ENCODE data around the gene CAPSL. TPM values are rescaled to one million over a fixed set of nuclear protein-coding genes. Genes with fewer than 3 reads are reported as not detected.

Gene CAPSL
- total and polyA plus RNA-seq, 4 donors: not detected

- Histone ChIP-seq H3K36me3 (ENCODE audit: control insufficient read depth in 1 of 2, insufficient read depth in 2 of 2, low read length in 1 of 2) (no peaks in the 10 kb centered on the region), H3K4me1 (ENCODE audit: control insufficient read depth in 1 of 2, insufficient read depth in 2 of 2, low read length in 2 of 2) (no peaks in the 10 kb centered on the region), H3K27me3 (ENCODE audit: control insufficient read depth in 1 of 2, insufficient read depth in 2 of 2, low read length in 1 of 2) (no peaks in the 10 kb centered on the region), H3K27ac (ENCODE audit: low read depth in 1 of 2, low read length in 2 of 2) (no peak overlapping the region), H3K4me3 (ENCODE audit: low read length in 2 of 2) (no peak overlapping the region), H3K9me3 (ENCODE audit: control insufficient read depth, low read length) (peaks cover 5% of the 10 kb centered on the region)
- ATAC-seq (ENCODE audit: low FRiP score) (no peak), DNase-seq (no peak)
- 61 to 68% methylated on average over 5 of the region's 5 CpGs for WGBS, 2 donors
- intact Hi-C loops (cut with DNase I): no loop called here
Observed at GRCh38 chr5:35921930-35922329, 16.5 kb downstream of the CAPSL start.

GRCh38 chr5:35920890-35921289 is 17.5 kb downstream of the CAPSL start:
- Histone ChIP-seq H3K36me3 (ENCODE audit: control insufficient read depth in 1 of 2, insufficient read depth in 2 of 2, low read length in 1 of 2) (no peaks in the 10 kb centered on the region), H3K27ac (ENCODE audit: low read depth in 1 of 2, low read length in 2 of 2) (no peak overlapping the region), H3K4me1 (ENCODE audit: control insufficient read depth in 1 of 2, insufficient read depth in 2 of 2, low read length in 2 of 2) (no peaks in the 10 kb centered on the region), H3K27me3 (ENCODE audit: control insufficient read depth in 1 of 2, insufficient read depth in 2 of 2, low read length in 1 of 2) (no peaks in the 10 kb centered on the region), H3K4me3 (ENCODE audit: low read length in 2 of 2) (no peak overlapping the region), H3K9me3 (ENCODE audit: control insufficient read depth, low read length) (peaks cover 5% of the 10 kb centered on the region)
- ATAC-seq (ENCODE audit: low FRiP score) (no peak), DNase-seq (no peak)
- intact Hi-C loops (cut with DNase I): no loop called here
- WGBS, 2 donors: 58 to 62% methylated on average over 11 of the region's 11 CpGs

- ATAC-seq (ENCODE audit: low FRiP score) (no peak), DNase-seq (no peak)
- 44 to 50% methylated on average over 4 of the region's 4 CpGs for WGBS, 2 donors
- no peak overlapping the region for H3K27ac ChIP-seq (ENCODE audit: low read depth in 1 of 2, low read length in 2 of 2)
- intact Hi-C loops (cut with DNase I): no loop called here
- no peaks in the 10 kb centered on the region for H3K36me3 ChIP-seq (ENCODE audit: control insufficient read depth in 1 of 2, insufficient read depth in 2 of 2, low read length in 1 of 2)
- H3K9me3 ChIP-seq (ENCODE audit: control insufficient read depth, low read length): peaks cover 5% of the 10 kb centered on the region
- H3K4me3 ChIP-seq (ENCODE audit: low read length in 2 of 2): no peak overlapping the region
- H3K27me3 ChIP-seq (ENCODE audit: control insufficient read depth in 1 of 2, insufficient read depth in 2 of 2, low read length in 1 of 2): no peaks in the 10 kb centered on the region
- no peaks in the 10 kb centered on the region for H3K4me1 ChIP-seq (ENCODE audit: control insufficient read depth in 1 of 2, insufficient read depth in 2 of 2, low read length in 2 of 2)
Observed at GRCh38 chr5:35919191-35919590, 19.2 kb downstream of the CAPSL start.

- H3K9me3 ChIP-seq (ENCODE audit: control insufficient read depth, low read length): no peaks in the 10 kb centered on the region
- intact Hi-C loops (cut with DNase I): no loop called here
- H3K27me3 ChIP-seq (ENCODE audit: control insufficient read depth in 1 of 2, insufficient read depth in 2 of 2, low read length in 1 of 2): peaks cover 0 to 2% of the 10 kb centered on the region in 2 donors
- H3K4me3 ChIP-seq (ENCODE audit: low read length in 2 of 2): no peak overlapping the region
- DNase-seq (no peak), ATAC-seq (ENCODE audit: low FRiP score) (no peak)
- H3K36me3 ChIP-seq (ENCODE audit: control insufficient read depth in 1 of 2, insufficient read depth in 2 of 2, low read length in 1 of 2): no peaks in the 10 kb centered on the region
- H3K4me1 ChIP-seq (ENCODE audit: control insufficient read depth in 1 of 2, insufficient read depth in 2 of 2, low read length in 2 of 2): no peaks in the 10 kb centered on the region
- H3K27ac ChIP-seq (ENCODE audit: low read depth in 1 of 2, low read length in 2 of 2): no peak overlapping the region
Observed at GRCh38 chr5:35908814-35909213, 29.6 kb downstream of the CAPSL start.

GRCh38 chr5:35908228-35908627 is 30.2 kb downstream of the CAPSL start:
- Histone ChIP-seq H3K27me3 (ENCODE audit: control insufficient read depth in 1 of 2, insufficient read depth in 2 of 2, low read length in 1 of 2) (peaks cover 0 to 2% of the 10 kb centered on the region in 2 donors), H3K36me3 (ENCODE audit: control insufficient read depth in 1 of 2, insufficient read depth in 2 of 2, low read length in 1 of 2) (no peaks in the 10 kb centered on the region), H3K27ac (ENCODE audit: low read depth in 1 of 2, low read length in 2 of 2) (no peak overlapping the region), H3K9me3 (ENCODE audit: control insufficient read depth, low read length) (no peaks in the 10 kb centered on the region), H3K4me1 (ENCODE audit: control insufficient read depth in 1 of 2, insufficient read depth in 2 of 2, low read length in 2 of 2) (no peaks in the 10 kb centered on the region), H3K4me3 (ENCODE audit: low read length in 2 of 2) (no peak overlapping the region)
- ATAC-seq (ENCODE audit: low FRiP score) (no peak), DNase-seq (no peak)
- 41 to 49% methylated on average over 1 of the region's 1 CpG for WGBS, 2 donors
- intact Hi-C loops (cut with DNase I): no loop called here

GRCh38 chr5:35904443-35905132 is 33.8 kb downstream of the CAPSL start:
- H3K27ac ChIP-seq (ENCODE audit: low read depth in 1 of 2, low read length in 2 of 2): no peak overlapping the region
- no peaks in the 10 kb centered on the region for H3K4me1 ChIP-seq (ENCODE audit: control insufficient read depth in 1 of 2, insufficient read depth in 2 of 2, low read length in 2 of 2)
- ATAC-seq (ENCODE audit: low FRiP score) (no peak), DNase-seq (no peak)
- no peaks in the 10 kb centered on the region for H3K9me3 ChIP-seq (ENCODE audit: control insufficient read depth, low read length)
- 63 to 67% methylated on average over 11 of the region's 11 CpGs for WGBS, 2 donors
- no peaks in the 10 kb centered on the region for H3K36me3 ChIP-seq (ENCODE audit: control insufficient read depth in 1 of 2, insufficient read depth in 2 of 2, low read length in 1 of 2)
- intact Hi-C loops (cut with DNase I): no loop called here
- H3K4me3 ChIP-seq (ENCODE audit: low read length in 2 of 2): no peak overlapping the region
- peaks cover 0 to 5% of the 10 kb centered on the region in 2 donors for H3K27me3 ChIP-seq (ENCODE audit: control insufficient read depth in 1 of 2, insufficient read depth in 2 of 2, low read length in 1 of 2)

GRCh38 chr5:35903631-35904203 is 34.7 kb downstream of the CAPSL start:
- no peaks in the 10 kb centered on the region for H3K4me1 ChIP-seq (ENCODE audit: control insufficient read depth in 1 of 2, insufficient read depth in 2 of 2, low read length in 2 of 2)
- DNase-seq: no peak
- H3K9me3 ChIP-seq (ENCODE audit: control insufficient read depth, low read length): no peaks in the 10 kb centered on the region
- no peaks in the 10 kb centered on the region for H3K36me3 ChIP-seq (ENCODE audit: control insufficient read depth in 1 of 2, insufficient read depth in 2 of 2, low read length in 1 of 2)
- H3K27me3 ChIP-seq (ENCODE audit: control insufficient read depth in 1 of 2, insufficient read depth in 2 of 2, low read length in 1 of 2): peaks cover 0 to 5% of the 10 kb centered on the region in 2 donors
- no peak overlapping the region for H3K4me3 ChIP-seq (ENCODE audit: low read length in 2 of 2)
- intact Hi-C loops (cut with DNase I): no loop called here
- H3K27ac ChIP-seq (ENCODE audit: low read depth in 1 of 2, low read length in 2 of 2): no peak overlapping the region
- 87 to 88% methylated on average over 6 of the region's 6 CpGs for WGBS, 2 donors
- ATAC-seq (ENCODE audit: low FRiP score): no peak

GRCh38 chr5:35902046-35902672 is 36.3 kb downstream of the CAPSL start:
- Histone ChIP-seq H3K4me3 (ENCODE audit: low read length in 2 of 2) (no peak overlapping the region), H3K27ac (ENCODE audit: low read depth in 1 of 2, low read length in 2 of 2) (no peak overlapping the region), H3K4me1 (ENCODE audit: control insufficient read depth in 1 of 2, insufficient read depth in 2 of 2, low read length in 2 of 2) (no peaks in the 10 kb centered on the region), H3K36me3 (ENCODE audit: control insufficient read depth in 1 of 2, insufficient read depth in 2 of 2, low read length in 1 of 2) (no peaks in the 10 kb centered on the region), H3K27me3 (ENCODE audit: control insufficient read depth in 1 of 2, insufficient read depth in 2 of 2, low read length in 1 of 2) (peaks cover 0 to 2% of the 10 kb centered on the region in 2 donors), H3K9me3 (ENCODE audit: control insufficient read depth, low read length) (no peaks in the 10 kb centered on the region)
- intact Hi-C loops (cut with DNase I): no loop called here
- ATAC-seq (ENCODE audit: low FRiP score) (no peak), DNase-seq (no peak)
- 59 to 65% methylated on average over 2 of the region's 2 CpGs for WGBS, 2 donors

All from aorta (tissue), 5 donors.